ENCODE results near the gene DRC3.
A peak's percentile ranks its signal among the peaks of the same experiment; 100 is the strongest.
"Not testable (repeated sequence)": the region's sequence is repeated elsewhere in the genome, so short reads cannot be mapped to it uniquely, and the experiment has no call there.

Gene DRC3

DNA sequence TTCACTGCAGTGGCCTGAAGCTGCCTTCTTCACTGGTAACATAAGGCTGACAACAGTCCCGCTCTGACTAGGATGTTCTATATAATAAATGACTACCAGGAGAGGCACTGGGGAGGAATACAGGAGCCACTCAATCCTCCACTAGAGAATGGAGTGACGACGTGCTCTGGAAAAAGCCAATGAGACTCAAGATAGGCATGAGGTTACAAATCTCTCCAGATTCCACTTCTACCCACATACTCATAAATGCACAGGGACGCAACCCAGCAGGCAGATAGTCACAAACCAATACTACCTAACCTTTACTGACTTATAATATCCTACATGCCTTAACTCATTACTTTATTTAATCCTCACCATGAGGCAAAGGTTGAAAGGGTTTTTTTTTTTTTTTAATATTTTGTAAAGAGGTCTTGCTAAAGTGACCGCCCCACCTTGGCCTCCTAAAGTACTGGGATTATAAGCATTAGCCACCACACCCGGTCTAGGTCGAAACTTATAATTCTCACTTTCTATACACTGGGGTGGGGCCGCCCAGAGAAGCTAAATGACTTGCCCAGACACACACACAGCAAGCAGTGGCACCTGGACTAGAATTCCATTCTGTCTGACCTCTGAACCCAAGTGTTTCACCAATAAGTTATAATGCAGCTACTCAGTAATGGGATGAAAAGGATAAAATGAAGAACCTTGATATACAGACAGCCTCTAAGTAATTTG lies 34.1 kb upstream of the DRC3 start:
- DNase-seq (ENCODE audit: extremely low spot score), result no peak
- CTCF ChIA-PET, result interaction anchor here (1.0 to 1.3 kb wide), 3 partner anchors 12 to 19 kb away, joined by 4 read pairs; no protein-coding TSS in a partner anchor
- POLR2A ChIA-PET, result interaction anchor here (0.6 kb wide), 1 partner anchor 21 kb away, joined by 3 read pairs; no protein-coding TSS in a partner anchor
- no peak for TF ChIP-seq NFRKB (IDR thresholded peaks at IDR 0.05)
- TF ChIP-seq ARNT (IDR thresholded peaks at IDR 0.05), result no peak
- no peak for TF ChIP-seq ZNF384 (IDR thresholded peaks at IDR 0.05)
- no peak for TF ChIP-seq SUZ12 (IDR thresholded peaks at IDR 0.05)
- TF ChIP-seq FOXK2 (IDR thresholded peaks at IDR 0.05), result no peak

DNA sequence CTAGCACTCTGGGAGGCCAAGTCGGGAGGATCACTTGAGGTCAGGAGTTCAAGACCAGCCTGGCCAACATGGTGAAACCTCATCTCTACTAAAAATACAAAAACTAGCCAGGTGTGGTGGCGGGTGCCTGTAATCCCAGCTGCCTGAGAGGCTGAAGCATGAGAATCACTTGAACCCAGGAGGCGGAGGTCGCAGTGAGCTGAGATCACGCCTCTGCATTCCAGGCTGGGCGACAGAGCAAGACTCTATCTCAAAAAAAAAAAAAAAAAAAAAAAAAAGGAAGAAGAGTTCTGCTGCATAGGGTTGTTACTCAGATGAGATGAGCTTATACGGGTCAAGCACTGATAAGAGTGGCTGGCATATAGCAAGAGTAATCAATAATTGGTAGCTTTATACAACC lies 32.7 kb upstream of the DRC3 start:
- not testable (repeated sequence) for DNase-seq (ENCODE audit: extremely low spot score)
- ChIA-PET CTCF (interaction anchor here (0.6 kb wide), 2 partner anchors 18 to 63 kb away, joined by 3 to 4 read pairs; no protein-coding TSS in a partner anchor), POLR2A (interaction anchor here (1.5 kb wide), 1 partner anchor 104 kb away, joined by 4 read pairs; the partner anchor contains the start of gene SREBF1)

DNA sequence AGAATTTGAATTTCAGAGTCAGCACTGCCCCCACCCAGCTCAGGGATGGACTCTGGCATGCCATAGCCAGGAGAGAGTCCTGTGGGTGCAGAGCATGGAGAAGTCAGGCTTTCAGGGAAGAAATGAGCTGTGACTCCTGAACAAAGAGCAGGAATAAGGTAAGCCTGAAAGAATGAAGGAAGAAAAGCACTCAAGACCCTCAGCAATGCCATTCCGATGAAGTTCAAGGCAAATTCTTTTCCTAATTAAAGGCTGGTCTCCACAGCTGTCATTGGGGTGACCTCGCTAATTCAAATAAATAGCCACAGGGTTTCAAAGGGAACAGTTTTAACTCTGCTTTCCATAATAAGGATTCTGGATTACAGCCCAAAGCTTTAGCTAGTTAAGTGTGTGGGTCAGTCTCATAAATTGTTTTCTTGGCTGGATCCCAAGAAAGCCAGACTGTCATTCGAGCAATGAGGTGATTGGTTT lies 32.2 kb upstream of the DRC3 start:
- TF ChIP-seq NFRKB (IDR thresholded peaks at IDR 0.05), result no peak
- no peak for TF ChIP-seq L3MBTL2 (conservative IDR thresholded peaks at IDR 0.05)
- TF ChIP-seq CTBP1 (IDR thresholded peaks at IDR 0.05; ENCODE audit: borderline replicate concordance), result no peak
- TF ChIP-seq ELF4 (IDR thresholded peaks at IDR 0.05), result no peak
- no peak for TF ChIP-seq FOXM1 (IDR thresholded peaks at IDR 0.05; ENCODE audit: borderline replicate concordance)
- TF ChIP-seq ARNT (IDR thresholded peaks at IDR 0.05), result no peak
- TF ChIP-seq, protein P1, sequence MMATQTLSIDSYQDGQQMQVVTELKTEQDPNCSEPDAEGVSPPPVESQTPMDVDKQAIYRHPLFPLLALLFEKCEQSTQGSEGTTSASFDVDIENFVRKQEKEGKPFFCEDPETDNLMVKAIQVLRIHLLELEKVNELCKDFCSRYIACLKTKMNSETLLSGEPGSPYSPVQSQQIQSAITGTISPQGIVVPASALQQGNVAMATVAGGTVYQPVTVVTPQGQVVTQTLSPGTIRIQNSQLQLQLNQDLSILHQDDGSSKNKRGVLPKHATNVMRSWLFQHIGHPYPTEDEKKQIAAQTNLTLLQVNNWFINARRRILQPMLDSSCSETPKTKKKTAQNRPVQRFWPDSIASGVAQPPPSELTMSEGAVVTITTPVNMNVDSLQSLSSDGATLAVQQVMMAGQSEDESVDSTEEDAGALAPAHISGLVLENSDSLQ (IDR thresholded peaks at IDR 0.05), result 0 out of 2 replicates have a peak, but pooled peaks have one; percentile 25
- TF ChIP-seq ZNF384 (IDR thresholded peaks at IDR 0.05), result no peak
- ChIA-PET POLR2A (interaction anchor here (1.5 kb wide), 2 partner anchors 19 to 104 kb away, joined by 4 to 5 read pairs; partner anchors contain the start of gene SREBF1), CTCF (interaction anchor here (0.6 kb wide), 2 partner anchors 18 to 63 kb away, joined by 3 to 4 read pairs; no protein-coding TSS in a partner anchor)
- no peak for DNase-seq (ENCODE audit: extremely low spot score)

DNA sequence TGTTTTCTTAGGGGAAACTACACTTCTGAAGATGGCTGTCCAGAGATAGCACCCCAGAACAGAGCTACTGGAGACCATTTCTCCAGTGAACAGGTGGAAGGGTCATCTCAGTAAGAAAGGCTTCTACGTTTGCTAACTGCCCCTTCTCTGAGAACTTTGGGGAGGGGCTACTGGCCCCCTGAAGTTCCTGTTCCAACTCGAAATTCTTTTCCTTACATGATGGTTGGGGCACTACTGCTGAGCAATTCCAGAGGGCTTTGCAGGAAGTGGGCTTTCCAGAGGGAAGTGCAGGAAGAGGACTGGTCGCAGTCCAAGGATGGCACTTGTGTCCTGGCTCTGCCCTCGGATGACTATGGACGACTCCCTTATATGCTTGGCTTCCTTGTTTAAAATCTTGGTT lies 31.6 kb upstream of the DRC3 start:
- no peak for DNase-seq (ENCODE audit: extremely low spot score)
- ChIA-PET CTCF (no interaction called here), POLR2A (interaction anchor here (1.5 kb wide), 2 partner anchors 20 to 105 kb away, joined by 4 to 5 read pairs; partner anchors contain the start of gene SREBF1)
- TF ChIP-seq SP1 (IDR thresholded peaks at IDR 0.05) (no peak), FOXM1 (IDR thresholded peaks at IDR 0.05; ENCODE audit: borderline replicate concordance) (no peak), BHLHE40 (IDR thresholded peaks at IDR 0.05; ENCODE audit: borderline replicate concordance) (no peak), FOXA1 (IDR thresholded peaks at IDR 0.05) (no peak), LEF1 (IDR thresholded peaks at IDR 0.05; ENCODE audit: borderline replicate concordance) (no peak), L3MBTL2 (conservative IDR thresholded peaks at IDR 0.05) (no peak)

- TF ChIP-seq FOXA1 (IDR thresholded peaks at IDR 0.05) (no peak), HDGF (IDR thresholded peaks at IDR 0.05; ENCODE audit: borderline replicate concordance) (no peak), L3MBTL2 (conservative IDR thresholded peaks at IDR 0.05) (no peak)
- ChIA-PET CTCF (interaction anchor here (0.8 to 2.5 kb wide), 4 partner anchors 8 to 24 kb away, joined by 3 to 7 read pairs (median 3); no protein-coding TSS in a partner anchor), POLR2A (interaction anchor here (0.6 to 2.1 kb wide), 2 partner anchors 12 to 107 kb away, joined by 3 to 6 read pairs; no protein-coding TSS in a partner anchor)
- DNase-seq (ENCODE audit: extremely low spot score), result no peak
These were observed 29.8 kb upstream of the DRC3 start for GRCh38 chr17:17942846-17943245.

DNA sequence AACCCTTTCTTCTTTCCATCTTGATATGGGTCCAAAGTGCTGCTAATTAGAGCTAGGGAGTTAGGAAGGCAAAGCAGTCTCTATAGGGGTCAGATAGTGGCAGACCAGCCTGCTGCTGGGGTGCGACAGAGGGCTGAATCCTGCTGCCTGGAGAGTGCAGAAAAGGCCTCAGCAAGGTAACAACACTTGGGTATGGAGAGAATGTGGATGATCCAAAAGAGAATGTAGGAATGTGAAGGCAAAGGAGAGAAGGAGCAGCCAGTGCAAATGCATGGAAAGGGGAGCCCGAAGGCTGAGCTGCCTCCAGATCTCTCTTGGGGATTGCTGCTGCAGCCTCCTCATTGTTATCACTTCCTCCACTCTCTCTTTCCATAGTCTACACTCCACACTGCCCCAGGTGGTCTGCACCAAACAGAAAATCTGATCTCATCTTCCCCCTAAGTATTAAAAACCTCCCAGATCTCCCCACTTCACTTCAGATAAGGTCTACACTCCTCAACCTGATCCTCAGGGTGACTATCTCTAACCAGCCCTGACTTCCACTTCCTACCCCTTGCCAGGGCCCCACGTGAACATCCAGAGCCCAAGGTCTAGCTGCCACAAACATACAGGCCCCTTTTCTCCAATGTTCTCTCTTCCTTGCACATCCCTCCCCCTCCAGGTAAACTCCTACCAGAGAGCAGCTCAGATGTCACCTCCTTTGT lies 29.2 kb upstream of the DRC3 start:
- ChIA-PET CTCF (interaction anchor here (0.8 to 2.5 kb wide), 5 partner anchors 9 to 29 kb away, joined by 3 to 7 read pairs (median 3); partner anchors contain the start of genes DRC3 and TOM1L2), POLR2A (interaction anchor here (0.6 to 2.1 kb wide), 2 partner anchors 12 to 107 kb away, joined by 3 to 6 read pairs; no protein-coding TSS in a partner anchor)
- DNase-seq (ENCODE audit: extremely low spot score), result no peak
- TF ChIP-seq CTBP1 (IDR thresholded peaks at IDR 0.05; ENCODE audit: borderline replicate concordance) (no peak), BHLHE40 (IDR thresholded peaks at IDR 0.05; ENCODE audit: borderline replicate concordance) (no peak), NFRKB (IDR thresholded peaks at IDR 0.05) (no peak), SUZ12 (IDR thresholded peaks at IDR 0.05) (no peak), LEF1 (IDR thresholded peaks at IDR 0.05; ENCODE audit: borderline replicate concordance) (no peak), SP1 (IDR thresholded peaks at IDR 0.05) (no peak), ZNF384 (IDR thresholded peaks at IDR 0.05) (no peak), ARNT (IDR thresholded peaks at IDR 0.05) (no peak), FOXK2 (IDR thresholded peaks at IDR 0.05) (no peak), ELF4 (IDR thresholded peaks at IDR 0.05) (no peak)
- TF ChIP-seq, protein P1 (IDR thresholded peaks at IDR 0.05), result no peak

- ChIA-PET CTCF (interaction anchor here (1.3 to 2.5 kb wide), 4 partner anchors 9 to 28 kb away, joined by 3 to 7 read pairs (median 4); partner anchors contain the start of genes DRC3 and TOM1L2), POLR2A (interaction anchor here (2.1 kb wide), 1 partner anchor 108 kb away, joined by 6 read pairs; no protein-coding TSS in a partner anchor)
- TF ChIP-seq NFRKB (IDR thresholded peaks at IDR 0.05), result no peak
- TF ChIP-seq TARDBP (IDR thresholded peaks at IDR 0.05), result no peak
- no peak for TF ChIP-seq HDGF (IDR thresholded peaks at IDR 0.05; ENCODE audit: borderline replicate concordance)
- TF ChIP-seq L3MBTL2 (conservative IDR thresholded peaks at IDR 0.05), result no peak
- TF ChIP-seq ZNF384 (IDR thresholded peaks at IDR 0.05), result no peak
- no peak for TF ChIP-seq LEF1 (IDR thresholded peaks at IDR 0.05; ENCODE audit: borderline replicate concordance)
- TF ChIP-seq FOXM1 (IDR thresholded peaks at IDR 0.05; ENCODE audit: borderline replicate concordance), result no peak
- no peak for TF ChIP-seq SUZ12 (IDR thresholded peaks at IDR 0.05)
- no peak for TF ChIP-seq ARNT (IDR thresholded peaks at IDR 0.05)
- TF ChIP-seq FOXK2 (IDR thresholded peaks at IDR 0.05), result no peak
- TF ChIP-seq CTBP1 (IDR thresholded peaks at IDR 0.05; ENCODE audit: borderline replicate concordance), result no peak
- TF ChIP-seq, protein P1 (IDR thresholded peaks at IDR 0.05), result no peak
- TF ChIP-seq SP1 (IDR thresholded peaks at IDR 0.05), result no peak
- TF ChIP-seq BHLHE40 (IDR thresholded peaks at IDR 0.05; ENCODE audit: borderline replicate concordance), result no peak
- no peak for DNase-seq (ENCODE audit: extremely low spot score)
These were observed 28.4 kb upstream of the DRC3 start for GRCh38 chr17:17944242-17944641.

All from HEK293T (cell line).